ENCODE measurements around the gene RMP24.
"Not testable (repeated sequence)": the region's sequence is repeated elsewhere in the genome, so short reads cannot be mapped to it uniquely, and the experiment has no call there.

Gene RMP24

DNA sequence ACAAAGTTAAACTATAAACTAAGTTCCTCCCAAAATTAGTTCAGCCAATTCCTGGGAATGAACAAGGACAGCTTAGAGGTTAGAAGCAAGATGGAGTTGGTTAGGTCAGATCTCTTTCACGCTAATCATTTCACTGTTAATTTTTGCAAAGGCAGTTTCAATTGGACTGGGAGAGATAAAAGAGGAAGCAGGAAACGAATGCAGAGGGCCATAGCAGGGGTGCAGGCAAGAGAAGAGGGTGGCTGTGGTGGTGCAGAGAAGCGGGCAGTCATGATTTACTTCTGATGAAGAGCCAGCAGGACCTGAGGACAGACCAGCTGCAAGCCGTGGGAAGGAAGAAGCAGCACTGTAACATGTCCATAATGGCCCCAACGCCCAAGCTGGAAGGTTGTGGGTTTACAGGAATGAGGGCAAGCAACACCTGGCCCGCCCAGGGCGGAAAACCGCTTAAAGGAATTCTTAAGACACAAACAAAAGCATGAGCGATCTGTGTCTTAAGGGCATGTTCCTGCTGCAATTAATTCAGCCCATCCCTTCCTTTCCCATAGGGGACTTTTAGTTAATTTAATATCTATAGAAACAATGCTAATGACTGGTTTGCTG is 4.1 kb upstream of the RMP24 start:
- DNase-seq, result no peak

- DNase-seq, result no peak
These were observed 2.8 kb upstream of the RMP24 start for GRCh38 chr18:35969676-35970075.

- no peak for DNase-seq
These were observed 750 bp upstream of the RMP24 start for GRCh38 chr18:35971661-35972196.

GRCh38 chr18:35973650-35974049 is 1.2 kb downstream of the RMP24 start:
- DNase-seq, result no peak

- DNase-seq, result no peak
These were observed 1.7 kb downstream of the RMP24 start for GRCh38 chr18:35974181-35974580.

GRCh38 chr18:35979112-35979511 is 6.6 kb downstream of the RMP24 start:
- no peak for DNase-seq

GRCh38 chr18:35982409-35983114 is 10.1 kb downstream of the RMP24 start:
- DNase-seq, result no peak

GRCh38 chr18:35983147-35983546 is 10.7 kb downstream of the RMP24 start:
- no peak for DNase-seq

GRCh38 chr18:35983818-35984217 is 11.3 kb downstream of the RMP24 start:
- DNase-seq, result no peak

DNA sequence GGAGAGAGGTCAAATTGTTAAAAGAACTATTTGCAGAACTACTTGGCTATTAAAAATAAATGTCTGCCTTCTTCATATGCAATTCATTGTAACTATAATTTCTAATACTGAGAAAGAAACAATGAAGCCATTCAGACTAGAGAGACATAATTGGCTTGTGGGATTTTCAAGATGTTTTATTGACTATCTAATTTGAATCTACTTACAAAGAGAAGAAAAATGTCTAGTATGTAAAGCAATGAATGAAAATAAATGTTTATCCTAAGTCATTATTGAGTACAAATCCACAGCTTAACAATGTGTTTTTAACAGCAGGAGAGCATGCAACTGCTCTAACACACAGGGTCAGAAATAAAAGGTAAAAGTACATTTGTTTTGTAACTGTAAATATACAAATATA is 19.2 kb downstream of the RMP24 start:
- DNase-seq, result no peak

- DNase-seq, result no peak
These were observed 20.5 kb downstream of the RMP24 start for GRCh38 chr18:35993013-35993412.

DNA sequence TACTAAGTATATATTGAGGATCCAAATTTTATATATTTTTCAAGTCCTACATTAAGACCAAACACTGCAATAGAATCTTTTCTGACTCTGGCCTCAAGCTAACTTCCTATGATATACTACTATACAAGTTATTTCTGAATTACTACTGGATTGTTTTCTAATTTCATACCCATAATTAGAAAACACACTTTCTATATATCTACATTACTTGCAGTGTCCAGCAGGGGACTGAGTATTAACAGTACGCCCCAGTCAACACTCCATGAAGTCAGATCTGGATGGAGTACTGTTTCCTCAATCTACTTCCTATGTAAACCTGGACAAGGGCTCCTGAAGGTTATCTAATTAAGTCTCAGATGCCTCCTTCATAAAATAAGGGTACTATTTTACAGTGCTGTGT is 26.5 kb downstream of the RMP24 start:
- DNase-seq, result no peak

GRCh38 chr18:35999925-36000324 is 27.4 kb downstream of the RMP24 start:
- DNase-seq, result no peak

- no peak for DNase-seq
These were observed 34.5 kb downstream of the RMP24 start for GRCh38 chr18:36006997-36007396.

GRCh38 chr18:36009214-36009613 is 36.7 kb downstream of the RMP24 start:
- no peak for DNase-seq

- no peak for DNase-seq
These were observed 40.4 kb downstream of the RMP24 start for GRCh38 chr18:36012891-36013290.

DNA sequence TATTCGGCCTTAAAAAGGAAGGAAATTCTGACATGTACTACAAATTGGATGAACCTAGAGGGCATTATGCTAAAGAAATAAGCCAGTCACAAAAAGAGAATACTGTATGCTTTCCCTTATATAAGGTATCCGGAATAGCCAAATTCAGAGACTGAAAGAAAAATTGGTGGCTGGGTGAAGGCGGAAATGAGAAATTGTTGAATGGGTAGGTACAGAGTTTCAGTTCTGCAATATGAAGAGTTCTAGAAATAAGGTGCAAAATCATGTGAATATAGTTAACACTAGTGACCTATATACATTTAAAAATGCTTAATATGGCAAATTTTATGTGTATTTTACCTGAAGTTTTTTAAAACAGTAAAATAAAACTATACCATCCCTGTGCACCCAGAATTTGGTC is 43.1 kb downstream of the RMP24 start:
- DNase-seq, result no peak

DNA sequence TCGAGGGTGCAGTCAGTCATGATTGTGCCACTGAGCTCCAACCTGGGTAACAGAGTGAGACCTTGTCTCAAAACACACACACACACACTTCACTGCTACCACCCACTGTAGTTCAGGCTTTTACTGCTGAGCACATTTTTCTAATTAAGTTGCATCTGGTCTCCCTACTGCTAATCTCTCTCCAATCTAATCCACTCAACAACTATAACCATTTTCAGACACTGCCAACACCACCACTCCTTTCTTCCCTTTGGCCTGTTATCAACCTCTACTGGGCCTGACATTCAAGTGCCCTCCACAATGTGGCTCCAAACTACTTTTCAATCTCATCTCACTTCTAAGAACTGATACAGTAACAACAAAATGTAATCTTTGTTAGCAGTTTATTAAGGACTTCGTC is 44.8 kb downstream of the RMP24 start:
- no peak for DNase-seq

GRCh38 chr18:36020174-36020711 is 47.8 kb downstream of the RMP24 start:
- no peak for DNase-seq

DNA sequence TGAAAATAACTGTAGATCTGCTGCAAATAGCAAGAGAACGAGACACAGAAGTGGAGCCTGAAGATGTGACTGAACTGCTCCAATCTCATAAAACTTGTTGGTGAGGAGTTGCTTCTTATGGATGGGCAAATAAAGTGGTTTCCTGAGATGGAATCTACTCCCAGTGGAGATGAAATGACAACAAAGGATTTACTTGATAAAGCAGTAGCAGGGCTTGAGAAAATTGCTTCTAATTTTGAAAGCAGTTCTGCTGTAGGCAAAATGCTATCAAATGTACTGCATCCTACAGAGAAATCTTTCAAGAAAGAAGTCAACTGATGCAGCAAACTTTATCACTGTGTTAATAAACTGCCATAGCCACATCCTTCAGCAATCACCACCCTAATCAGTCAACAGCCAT is 50.9 kb downstream of the RMP24 start:
- no peak for DNase-seq

GRCh38 chr18:36024241-36024640 is 51.8 kb downstream of the RMP24 start:
- not testable (repeated sequence) for DNase-seq

GRCh38 chr18:36025025-36025424 is 52.5 kb downstream of the RMP24 start:
- no peak for DNase-seq

DNA sequence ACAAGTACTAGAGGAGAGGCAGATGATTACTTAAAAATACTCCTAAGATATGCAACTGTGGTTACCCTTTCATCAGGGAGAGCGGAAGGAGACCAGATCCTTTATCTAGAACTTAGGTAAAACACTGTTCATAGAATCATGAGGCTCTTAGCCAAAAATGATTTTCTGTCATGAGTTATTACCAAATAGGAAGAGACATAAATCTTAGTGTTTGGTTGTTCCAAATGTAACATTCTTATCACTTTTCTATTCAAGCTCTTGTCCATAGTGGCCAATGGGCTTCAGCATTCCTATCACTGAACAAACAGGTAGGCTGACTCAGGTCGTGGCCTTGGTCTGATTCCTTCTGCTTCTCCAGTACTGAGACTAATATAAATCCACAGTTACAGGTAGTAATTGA is 56.4 kb downstream of the RMP24 start:
- DNase-seq, result no peak
